ENCODE data around the gene MICA.
"Not testable (repeated sequence)": the region's sequence is repeated elsewhere in the genome, so short reads cannot be mapped to it uniquely, and the experiment has no call there.

MICA gene

DNA sequence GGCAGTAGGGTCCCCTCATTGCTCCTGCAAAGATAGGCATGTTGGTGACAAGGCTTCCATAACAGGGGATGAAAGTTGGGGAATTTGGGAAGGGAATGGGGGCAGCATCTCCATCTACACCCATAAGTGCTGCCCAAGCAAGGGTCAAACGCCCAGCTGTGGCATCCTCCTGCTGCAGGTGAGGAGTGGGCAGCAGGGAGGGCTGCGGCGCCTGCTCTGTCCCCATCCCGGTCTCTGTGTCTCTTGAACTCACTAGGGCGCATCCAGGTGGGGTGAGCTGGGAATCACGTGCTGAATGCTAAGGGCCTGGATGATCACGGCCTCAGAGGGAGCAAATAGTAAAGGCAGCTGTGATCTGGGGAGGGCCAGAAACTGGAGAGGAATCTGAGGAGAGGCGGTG is 9.1 kb downstream of the MICA start:
- DNase-seq (ENCODE audit: low read depth in 2 of 2): no peak

DNA sequence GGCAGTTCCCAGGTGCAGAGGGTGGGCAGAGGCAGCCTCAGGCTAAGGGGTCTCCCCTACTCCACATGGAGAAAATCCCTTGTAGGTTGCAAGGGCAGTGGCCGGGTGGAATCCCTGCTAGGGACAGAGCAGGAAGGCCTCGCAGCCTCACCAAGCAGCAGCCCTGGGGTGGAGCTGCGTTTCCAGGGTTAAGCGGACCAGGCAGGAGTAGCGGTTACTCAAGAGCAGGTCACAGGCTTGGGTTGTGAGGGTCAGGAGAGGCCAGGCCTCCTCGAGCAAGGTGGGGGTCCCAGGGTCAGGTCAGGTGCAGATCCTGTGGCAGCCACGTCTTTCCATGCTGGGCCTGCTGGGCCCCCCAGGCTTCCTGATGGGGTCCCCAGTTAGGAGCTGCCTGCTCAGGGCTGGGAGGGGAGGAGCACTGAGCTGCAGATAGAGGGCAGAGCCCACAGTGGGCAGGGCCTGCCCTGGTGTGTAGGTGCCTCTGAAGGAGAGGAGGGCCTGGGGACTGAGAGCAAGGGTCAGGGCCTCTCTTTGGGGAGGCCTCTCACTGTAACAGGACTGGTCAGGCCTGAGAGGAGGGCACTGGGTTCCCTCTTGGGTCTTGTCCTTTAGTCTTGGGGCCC is 10.9 kb downstream of the MICA start:
- not testable (repeated sequence) for DNase-seq (ENCODE audit: low read depth in 2 of 2)

DNA sequence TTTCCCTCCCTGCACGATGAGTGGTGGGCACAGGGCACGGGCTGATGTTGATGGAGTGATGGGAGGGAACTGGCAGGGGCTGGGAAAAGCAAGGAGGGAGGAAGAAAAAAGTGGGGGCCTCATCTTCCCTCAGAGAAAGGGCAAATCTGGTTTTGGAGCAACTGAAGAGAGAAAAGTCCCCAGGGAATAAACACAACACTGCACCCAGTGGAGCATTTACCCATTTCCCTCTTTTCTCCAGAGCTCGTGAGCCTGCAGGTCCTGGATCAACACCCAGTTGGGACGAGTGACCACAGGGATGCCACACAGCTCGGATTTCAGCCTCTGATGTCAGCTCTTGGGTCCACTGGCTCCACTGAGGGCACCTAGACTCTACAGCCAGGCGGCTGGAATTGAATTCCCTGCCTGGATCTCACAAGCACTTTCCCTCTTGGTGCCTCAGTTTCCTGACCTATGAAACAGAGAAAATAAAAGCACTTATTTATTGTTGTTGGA is 11.4 kb downstream of the MICA start:
- DNase-seq (ENCODE audit: low read depth in 2 of 2): no peak

DNA sequence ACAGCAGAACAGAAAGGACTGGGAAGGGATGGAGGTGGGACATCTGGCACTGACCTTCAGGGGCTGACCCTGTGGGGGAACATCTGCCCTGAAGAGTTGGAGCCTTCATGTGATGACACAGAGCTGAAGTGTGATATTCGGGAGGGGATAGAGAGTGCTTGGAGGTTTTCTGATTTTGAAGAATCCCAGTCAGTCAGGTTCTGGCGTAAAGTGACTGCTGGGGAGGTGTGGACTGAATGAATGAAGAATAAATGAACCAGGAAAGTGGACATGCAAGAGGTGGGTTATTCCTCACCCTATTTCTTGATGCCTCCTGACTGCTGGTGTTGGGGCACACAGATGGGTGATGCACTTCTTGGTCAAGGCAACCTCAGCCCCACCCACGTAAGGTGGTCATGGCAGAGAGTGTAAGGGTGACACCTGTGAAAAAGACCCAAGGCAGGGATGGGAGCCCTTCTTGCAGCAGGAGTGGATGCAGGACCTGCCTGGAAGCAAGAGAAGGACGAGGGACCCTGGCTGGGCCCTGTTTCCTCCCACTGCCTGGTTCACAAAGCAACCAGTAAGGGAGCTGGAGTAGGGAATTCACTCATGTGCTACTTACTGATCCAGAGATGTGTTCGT is 13.1 kb downstream of the MICA start:
- DNase-seq (ENCODE audit: low read depth in 2 of 2): no peak

DNA sequence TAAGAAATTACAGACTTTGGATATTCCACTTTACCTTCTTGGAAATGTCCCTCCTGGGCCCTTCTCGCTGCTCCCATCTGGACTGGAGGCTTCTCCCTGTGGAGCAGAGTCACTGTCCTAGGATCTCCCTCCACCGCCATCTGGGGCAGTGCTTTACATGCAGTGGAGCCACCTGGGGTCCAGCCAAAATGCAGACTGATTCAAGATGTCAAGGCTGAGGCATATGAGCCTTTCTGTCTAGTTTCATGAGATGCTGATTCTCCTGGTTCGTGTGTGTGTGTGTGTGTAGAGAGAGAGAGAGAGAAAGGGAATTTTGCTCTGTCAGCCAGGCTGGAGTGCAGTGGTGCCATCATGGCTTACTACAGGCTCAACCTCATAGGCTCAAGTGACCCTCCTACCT is 14.9 kb downstream of the MICA start:
- DNase-seq (ENCODE audit: low read depth in 2 of 2): no peak

DNA sequence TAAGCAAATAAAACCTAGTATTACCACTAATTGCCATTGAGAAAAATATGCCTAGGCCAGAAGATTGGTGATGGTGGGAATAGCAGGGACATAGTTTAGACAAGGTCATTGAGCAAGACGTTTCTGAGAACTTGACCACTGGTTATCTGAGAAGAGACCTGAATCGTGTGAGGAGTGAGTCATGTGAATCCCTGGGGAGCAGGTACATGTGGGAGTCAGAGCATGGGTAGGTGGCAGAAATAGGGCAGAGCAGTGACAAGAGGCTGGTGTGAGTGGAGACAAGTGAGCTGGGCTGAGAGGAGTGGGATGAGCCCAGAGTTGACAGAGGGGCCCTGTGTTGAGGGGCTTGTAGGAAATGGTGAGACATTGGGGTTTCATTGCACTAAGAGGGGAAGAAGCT is 16.4 kb downstream of the MICA start:
- no peak for DNase-seq (ENCODE audit: low read depth in 2 of 2)

DNA sequence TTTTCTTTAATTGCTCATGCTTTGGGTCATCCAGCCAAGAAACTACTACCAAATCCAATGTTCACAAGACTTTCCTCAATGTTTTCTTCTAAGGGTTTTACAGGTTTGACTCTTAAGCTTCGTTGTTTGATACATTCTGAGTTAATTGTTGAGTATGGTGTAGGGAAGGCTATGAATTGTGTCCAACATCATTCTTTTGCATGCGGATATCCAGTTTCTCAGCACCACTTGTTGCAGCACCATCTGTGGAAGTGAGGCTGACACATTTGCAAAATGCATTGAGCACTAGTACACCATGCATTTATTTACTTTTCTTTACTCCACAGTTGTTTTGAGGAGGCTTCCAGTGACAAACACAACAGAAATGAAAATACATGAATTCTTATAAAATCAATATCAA is 17.2 kb downstream of the MICA start:
- no peak for DNase-seq (ENCODE audit: low read depth in 2 of 2)

DNA sequence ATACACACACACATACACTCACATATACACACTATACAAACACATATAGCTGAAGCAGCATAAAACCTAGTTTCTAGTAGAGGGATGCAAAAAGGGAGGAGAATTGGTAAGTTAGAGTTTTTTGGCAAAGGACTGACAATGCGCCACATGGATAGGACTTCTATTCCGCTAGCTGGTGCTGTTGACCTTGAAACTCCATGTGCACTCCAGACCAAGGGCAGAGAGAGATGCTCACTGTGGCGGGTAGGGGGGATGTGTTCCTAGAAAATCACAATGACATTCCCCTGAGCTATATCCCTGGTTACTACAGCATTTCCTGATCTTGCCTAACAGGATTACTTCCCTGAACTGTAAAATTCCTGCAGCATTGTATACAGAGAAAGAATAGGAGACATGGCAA is 19.2 kb downstream of the MICA start:
- DNase-seq (ENCODE audit: low read depth in 2 of 2): no peak

DNA sequence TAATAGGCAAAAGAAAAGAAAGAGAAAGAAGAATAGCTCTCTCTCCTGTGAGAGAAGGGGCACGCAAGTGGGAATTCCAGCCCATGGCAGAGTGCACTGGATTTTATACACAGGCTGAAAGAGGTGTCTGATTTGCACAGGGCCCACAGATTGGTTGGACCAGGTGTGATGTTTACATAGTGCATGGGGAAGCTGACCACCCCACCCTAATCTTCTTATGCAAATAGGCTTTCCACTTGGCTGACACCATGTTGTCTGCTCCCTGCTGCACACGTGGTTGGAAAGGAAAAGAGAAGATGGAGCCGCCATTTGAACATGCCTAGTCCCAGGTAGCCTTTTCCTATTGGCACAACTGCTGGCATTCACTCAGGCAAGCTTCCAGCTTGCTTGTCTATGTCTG is 20.2 kb downstream of the MICA start:
- no peak for DNase-seq (ENCODE audit: low read depth in 2 of 2)

DNA sequence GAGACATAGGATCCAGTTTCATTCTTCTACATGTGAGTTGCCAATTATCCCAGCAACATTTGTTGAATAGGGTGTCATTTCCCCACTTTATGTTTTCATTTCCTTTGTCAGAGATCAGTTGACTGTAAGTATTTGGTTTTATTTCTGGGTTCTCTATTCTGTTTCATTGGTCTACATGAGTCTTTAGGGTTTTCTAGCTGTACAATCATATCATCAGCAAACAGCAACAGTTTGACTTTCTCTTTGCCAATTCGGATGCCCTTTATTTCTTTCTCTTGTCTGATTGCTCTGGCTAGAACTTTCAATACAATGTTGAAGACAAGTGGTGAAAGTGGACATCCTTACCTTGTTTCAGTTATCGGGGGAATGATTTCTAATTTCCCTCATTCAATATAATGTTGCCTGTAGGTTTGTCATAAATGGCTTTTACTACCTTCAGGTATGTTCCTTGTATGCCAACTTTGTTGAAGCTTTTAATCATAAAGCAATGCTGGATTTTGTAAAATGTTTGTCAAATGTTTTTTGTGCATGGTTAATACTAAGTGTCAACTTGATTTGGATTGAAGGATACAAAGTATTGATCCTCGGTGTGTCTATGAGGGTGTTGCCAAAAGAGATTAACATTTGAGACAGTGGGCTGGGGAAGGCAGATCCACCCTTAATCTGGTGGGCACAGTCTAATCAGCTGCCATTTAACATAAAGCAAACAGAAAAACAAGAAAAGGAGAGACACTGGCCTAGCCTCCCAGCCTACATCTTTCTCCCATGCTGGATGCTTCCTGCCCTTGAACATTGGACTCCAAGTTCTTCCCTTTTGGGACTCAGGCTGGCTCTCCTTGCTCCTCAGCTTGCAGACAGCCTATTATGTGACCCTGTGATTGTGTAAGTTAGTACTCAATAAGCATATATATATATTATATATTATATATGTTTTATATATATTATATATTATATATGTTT is 23.3 kb downstream of the MICA start:
- DNase-seq (ENCODE audit: low read depth in 2 of 2): no peak

DNA sequence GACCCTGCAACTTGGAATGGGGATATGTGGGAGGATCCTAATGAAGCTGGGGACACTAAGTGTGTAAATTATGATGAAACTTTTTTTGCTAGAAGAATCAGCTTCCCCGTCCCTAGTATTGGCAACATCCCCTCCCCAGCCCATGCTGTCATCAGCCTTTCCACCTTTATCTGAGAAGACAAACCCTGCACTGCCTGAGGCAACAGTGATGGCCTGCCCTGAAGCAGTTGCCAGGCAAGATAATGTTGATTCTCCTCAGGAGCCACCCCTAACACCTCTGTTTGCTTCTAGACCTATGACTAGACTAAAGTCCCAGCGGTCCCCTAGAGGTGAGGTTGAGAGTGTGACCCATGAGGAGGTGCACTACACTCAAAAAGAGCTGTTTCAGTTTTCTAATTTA is 27.1 kb downstream of the MICA start:
- no peak for DNase-seq (ENCODE audit: low read depth in 2 of 2)

DNA sequence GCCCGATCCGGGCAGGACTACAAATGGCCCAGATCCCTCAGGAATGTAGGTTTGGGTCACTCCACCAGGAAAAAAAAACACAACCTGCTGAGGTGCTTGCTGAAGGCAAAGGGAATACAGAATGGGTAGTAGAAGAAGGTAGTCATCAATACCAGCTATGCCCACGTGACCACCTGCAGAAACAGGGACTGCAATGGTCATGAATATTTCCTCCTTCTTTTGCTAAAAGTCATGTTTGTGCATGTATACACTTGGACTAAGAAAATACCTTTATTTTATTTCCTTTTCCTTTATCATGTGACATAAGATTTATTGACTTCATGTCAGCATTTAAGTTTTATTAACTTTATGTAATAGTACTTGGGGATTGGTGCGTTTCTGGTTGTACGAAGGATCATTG is 31.7 kb downstream of the MICA start:
- DNase-seq (ENCODE audit: low read depth in 2 of 2): not testable (repeated sequence)

DNA sequence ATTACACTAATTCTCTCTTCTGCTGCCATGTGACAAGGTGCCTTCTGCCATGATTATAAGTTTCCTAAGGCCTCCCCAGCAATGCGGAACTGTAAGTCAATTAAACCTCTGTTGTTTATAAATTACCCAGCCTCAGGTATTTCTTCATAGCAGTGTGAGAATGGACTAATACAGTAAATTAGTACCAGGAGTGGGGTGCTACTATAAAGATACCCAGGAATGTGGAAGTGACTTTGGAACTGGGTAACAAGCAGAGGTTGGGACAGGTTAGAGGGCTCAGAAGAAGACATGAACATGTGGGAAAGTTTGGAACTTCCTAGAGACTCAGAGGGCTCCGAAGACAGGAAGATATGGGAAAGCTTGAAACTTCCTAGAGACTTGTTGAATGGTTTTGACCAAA is 34.8 kb downstream of the MICA start:
- DNase-seq (ENCODE audit: low read depth in 2 of 2): no peak

DNA sequence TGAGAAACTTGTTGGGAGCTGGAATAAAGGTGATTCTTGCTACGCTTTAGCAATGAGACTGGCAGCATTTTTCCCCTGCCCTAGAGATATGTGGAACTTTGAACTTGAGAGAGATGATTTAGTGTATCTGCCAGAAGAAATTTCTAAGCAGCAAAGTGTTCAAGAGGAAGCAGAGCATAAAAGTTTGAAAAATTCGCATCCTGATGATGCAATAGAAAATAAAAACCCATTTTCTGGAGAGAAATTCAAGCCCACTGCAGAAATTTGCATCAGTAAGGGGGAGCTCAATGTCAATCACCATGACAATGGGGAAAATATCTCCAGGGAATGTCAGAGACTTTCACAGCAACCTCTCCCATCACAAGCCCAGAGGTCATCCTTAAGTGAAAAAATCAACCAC is 35.3 kb downstream of the MICA start:
- DNase-seq (ENCODE audit: low read depth in 2 of 2): no peak

DNA sequence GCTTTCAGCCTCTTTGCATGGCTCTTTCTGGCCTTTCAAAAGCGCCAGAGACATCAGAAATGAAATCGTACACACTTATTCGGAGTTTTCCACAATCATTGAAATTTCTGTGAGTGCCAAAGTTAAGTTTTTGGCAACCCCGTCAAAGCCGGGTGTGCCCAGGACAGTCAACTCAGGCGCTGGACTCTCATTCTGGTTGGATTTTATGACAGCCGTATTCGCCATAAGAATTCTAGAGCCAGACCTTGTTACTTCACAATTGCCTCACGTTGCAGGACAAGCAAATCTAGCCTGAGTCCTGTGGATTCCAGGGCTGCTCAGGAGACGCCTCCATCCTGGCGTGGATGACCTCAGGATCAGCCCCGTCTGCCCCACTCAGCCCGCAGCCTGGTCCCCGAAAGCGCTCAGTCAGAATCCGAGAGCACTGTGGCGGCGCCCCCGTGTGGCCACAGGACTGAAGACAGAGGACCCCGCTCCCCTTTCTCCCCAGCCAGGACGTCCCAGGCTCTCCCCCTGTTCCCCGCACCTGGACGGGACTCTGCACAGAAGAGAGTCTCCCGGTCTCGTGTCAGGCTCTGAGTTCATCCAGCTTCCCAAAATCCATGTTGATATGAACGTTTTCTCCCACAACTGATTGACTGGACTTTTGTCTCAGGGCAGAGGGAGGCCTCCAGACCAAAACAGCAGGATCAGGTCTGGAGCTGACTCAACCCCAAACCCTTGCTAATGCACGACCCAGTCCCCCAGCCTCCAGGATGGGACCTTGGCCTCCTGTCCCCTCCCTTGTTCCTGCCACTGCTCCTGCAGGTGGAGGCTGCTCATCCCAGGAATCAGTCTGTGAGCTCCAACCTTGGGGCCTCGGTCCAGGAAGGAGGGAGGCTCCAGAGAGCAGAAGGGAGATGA is 38.2 kb downstream of the MICA start:
- peak; percentile 71 to 74 for DNase-seq (ENCODE audit: low read depth in 2 of 2)

DNA sequence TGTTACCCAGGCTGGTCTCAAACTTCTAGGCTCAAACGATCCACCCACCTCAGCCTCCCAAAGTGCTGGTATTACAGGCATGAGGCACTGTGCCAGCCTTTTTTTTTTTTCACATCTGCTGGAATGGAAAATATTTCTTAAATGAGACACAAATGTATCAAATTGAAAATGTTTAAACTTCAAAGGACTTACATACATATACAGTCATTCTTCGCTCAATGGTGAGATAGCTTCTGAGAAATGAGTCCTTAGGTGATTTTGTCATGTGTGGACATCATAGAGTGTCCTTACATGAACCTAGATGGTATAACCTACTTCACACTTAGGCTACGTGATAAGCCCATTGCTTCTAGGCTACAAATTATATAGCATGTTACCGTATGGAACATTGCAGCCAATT is 43.1 kb downstream of the MICA start:
- no peak for DNase-seq (ENCODE audit: low read depth in 2 of 2)

DNA sequence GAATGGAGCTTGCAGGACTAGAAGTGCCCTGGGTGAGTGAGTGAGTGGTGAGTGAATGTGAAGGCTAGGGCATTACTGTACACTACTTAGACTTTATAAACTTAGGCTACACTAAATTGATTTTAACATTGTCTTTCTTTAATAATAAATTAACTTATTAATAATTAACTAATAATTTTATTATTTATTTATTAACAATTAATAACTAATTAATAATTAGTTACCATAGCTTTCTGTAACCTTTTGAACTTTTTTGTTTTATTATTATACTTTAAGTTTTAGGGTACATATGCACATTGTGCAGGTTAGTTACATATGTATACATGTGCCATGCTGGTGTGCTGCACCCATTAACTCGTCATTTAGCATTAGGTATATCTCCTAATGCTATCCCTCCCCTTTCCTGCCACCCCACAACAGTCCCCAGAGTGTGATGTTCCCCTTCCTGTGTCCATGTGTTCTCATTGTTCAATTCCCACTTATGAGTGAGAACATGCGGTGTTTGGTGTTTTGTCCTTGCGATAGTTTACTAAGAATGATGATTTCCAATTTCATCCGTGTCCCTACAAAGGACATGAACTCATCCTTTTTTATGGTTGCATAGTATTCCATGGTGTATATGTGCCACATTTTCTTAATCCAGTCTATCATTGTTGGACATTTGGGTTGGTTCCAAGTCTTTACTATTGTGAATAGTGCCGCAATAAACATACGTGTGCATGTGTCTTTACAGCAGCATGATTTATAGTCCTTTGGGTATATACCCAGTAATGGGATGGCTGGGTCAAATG is 43.8 kb downstream of the MICA start:
- DNase-seq (ENCODE audit: low read depth in 2 of 2): not testable (repeated sequence)

DNA sequence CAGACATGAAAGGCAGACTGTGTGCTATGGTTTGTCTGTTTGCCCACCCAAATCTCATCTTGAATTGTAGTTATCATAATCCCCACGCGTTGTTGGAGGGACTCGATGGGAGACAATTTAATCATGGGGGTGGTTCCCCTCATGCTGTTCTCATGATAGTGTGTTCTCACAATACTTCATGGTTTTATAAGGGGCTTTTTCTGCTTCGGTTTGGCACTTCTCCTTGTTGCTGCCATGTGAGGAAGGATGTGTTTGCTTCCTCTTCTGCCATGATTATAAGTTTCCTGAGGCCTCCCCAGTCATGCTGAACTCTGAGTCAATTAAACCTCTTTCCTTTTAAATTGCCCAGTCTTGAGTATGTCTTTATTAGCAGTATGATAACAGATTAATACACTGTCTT is 47.4 kb downstream of the MICA start:
- DNase-seq (ENCODE audit: low read depth in 2 of 2): no peak

DNA sequence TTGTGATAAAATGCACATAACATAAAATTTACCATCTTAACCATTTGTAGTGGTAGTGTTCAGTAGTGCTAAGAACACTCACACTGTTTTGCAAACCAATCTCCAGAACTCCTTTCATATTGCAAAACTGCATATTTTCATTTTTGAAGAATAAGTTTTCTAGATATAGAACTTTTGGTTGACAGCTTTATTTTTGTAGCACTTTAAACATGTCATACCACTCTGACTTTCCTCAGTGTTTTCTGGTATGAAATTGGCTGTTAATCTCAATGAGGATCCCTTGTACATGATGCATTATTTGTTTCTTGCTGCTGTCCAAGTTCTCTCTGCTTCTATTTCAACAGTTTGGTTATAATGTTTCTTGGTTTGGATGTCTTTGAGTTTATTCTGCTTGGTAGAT is 49.5 kb downstream of the MICA start:
- DNase-seq (ENCODE audit: low read depth in 2 of 2): no peak

DNA sequence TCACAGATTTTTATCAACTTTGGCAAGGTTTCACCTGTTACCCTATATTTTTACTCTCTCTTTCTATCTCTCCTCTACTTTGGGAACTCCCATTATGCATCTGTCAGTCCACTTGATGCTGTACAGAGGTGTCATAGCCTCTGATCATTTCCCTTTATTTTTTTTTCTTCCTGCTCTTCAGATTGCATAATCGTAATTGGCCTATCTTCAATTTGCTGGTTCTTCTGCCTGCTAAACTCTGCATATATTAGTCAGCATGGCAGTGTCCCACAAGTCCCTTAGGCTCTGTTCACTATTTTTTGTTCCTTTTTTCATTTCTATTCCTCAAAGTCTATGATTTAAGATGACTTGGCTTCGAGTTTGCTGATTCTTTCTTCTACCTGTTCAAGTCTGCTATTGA is 49.9 kb downstream of the MICA start:
- no peak for DNase-seq (ENCODE audit: low read depth in 2 of 2)

DNA sequence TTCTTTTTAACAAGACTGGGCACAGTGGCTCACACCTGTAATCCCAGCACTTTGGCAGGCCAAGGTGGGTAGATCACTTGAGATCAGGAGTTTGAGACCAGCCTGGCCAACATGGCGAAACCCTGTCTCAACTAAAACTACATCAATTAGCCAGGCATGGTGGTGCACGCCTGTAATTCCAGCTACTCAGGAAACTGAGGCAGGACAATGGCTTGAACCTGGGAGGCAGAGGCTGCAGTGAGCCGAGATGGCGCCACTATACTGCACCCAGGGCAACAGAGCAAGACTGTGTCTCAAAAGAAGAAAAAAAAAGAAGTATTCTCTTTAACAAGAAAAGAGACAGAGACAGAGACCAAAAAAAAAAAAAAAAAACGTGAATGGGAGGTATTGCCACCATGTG is 56.5 kb downstream of the MICA start:
- DNase-seq (ENCODE audit: low read depth in 2 of 2): not testable (repeated sequence)

Data from stimulated activated CD8-positive, alpha-beta memory T cell treated with anti-CD3 and anti-CD28 coated beads, Interleukin-7, amount 100 ng/mL, for 4 hours (primary cell).